GM13976 (cell line): Measurements from ENCODE around the gene GRAP.
"Not testable (repeated sequence)": the region's sequence is repeated elsewhere in the genome, so short reads cannot be mapped to it uniquely, and the experiment has no call there.

Experiments used
- DNase-seq: peaks from one replicate; pipeline ENCODE4 v3.0.0; 2012; ENCODE audit warnings: low spot score
- in situ Hi-C: fragments of 300-500 bp; cut with MboI; formaldehyde crosslinking; loops from one replicate; pipeline ENCODE4 v1.12.0; 2022; ENCODE audit warnings: low sequenced_read_pairs, mixed read lengths, inconsistent platforms; ENCODE audit not compliant: unreplicated experiment

The GRAP gene

DNA sequence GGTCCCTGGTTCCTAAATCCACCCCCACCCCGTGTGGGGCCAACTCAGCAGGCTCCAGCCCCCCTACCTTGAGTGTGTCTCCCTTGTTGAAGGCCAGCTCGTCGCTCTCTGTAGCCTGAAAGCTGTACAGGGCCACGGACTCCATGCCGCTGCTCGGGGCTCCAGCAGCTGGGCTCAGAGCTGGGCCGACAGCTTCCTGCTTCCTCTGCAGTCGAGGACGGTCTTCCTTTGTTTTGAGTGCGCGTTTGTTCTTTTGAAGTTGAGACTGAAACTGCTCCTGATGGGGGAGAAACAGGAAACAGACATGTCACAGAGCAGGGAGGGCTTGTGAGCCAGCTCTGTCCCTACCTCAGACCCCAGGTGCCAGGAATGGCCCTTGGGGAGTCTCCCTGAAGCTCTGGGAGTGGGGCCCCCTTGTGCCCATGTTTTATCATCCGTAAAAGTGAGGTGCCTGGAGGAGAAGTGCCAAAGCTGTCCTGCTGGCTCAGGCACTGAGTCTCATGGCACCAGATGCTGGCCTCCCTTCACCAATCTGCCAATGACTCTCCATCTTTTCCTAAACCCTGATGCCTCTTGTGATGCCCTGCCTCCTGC, at the start of gene GRAP:
TSS of gene GRAP (minus strand) at position 176 of the 594 bp plus-strand sequence. CDS start at position 145, 31 bp downstream.
- DNase-seq, in situ Hi-C loops: not testable (repeated sequence)

DNA sequence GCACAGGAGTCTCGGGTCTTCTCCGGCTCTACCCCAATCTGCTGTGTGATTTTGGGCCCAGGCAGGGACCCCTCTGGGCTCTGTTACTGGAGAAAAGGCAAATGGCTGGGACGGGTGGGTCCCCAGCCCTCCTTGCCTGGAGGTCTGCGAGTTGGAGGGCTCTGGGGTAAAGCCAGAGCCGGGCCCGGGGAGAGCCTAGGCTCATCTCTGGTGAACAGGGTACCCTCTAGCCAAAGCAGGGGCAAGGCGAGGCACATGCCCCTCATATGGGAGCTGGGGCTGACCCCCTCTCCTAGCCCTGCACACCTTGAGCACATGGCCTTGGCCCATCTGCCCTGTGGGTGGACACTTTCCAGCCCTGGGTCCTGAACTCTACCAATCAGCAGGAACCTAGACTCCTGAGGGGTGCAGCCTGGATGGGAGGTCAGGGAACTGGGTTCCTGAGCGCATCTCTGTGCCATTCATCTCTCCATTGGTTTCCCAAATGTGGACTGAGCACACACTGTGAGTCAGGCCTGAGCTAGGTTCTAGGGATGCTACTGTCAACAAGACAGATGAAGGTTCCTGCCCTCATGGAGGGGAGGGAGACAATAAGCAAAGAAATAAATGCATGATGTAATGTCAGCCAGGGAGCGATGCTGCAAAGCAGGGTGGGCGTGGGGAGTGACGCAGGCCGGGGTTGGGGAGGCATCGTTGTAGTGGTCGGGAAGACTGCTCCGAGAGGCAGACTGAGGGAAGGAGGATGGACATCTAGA, 47.1 kb upstream of the GRAP start:
- DNase-seq, in situ Hi-C loops: not testable (repeated sequence)

DNA sequence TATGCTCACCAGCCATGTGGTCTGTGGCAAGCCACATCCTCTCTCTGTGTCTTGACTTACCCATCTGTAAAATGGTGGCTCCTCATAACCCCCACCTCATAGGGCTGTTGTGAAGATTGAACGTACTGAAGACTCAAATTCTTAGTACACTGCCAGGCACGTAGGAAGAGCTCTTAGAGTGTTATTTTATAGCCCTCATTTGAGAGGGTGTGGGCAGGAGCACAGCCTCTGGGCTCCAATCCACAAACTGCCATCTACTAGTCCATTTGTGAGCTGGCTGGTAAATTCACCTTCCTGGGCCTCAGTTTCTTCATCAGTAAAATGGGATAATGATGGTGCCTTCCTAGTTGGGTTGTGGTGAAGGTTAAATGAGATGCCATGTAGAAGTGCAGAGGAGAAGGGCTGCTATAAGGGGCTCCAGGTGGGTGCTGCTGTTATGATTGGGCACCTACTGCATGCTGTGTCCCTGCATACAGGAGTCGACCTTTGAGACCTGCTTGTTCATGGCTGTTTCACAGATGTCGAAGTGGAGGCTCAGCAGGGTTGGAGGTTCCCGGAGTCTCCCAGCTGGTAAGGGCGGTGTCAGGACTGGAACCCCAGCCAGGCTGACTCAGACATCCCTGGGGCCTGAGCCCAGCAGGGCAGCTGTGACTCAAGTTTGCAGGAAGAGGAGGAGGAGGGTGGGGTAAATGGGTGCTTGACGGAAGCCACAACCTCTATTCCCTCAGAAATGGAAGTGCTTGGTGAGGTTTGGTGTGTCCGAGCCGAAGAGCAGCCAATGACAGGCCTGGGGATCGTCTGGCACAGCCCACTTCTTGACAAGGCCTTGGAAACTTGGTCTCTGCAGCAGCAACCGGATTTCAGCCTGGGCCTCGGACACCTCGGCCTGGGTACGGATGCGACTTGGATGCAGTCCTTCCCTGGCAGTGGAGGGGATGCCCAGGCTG, 46.3 kb upstream of the GRAP start:
- in situ Hi-C loops, DNase-seq: not testable (repeated sequence)

DNA sequence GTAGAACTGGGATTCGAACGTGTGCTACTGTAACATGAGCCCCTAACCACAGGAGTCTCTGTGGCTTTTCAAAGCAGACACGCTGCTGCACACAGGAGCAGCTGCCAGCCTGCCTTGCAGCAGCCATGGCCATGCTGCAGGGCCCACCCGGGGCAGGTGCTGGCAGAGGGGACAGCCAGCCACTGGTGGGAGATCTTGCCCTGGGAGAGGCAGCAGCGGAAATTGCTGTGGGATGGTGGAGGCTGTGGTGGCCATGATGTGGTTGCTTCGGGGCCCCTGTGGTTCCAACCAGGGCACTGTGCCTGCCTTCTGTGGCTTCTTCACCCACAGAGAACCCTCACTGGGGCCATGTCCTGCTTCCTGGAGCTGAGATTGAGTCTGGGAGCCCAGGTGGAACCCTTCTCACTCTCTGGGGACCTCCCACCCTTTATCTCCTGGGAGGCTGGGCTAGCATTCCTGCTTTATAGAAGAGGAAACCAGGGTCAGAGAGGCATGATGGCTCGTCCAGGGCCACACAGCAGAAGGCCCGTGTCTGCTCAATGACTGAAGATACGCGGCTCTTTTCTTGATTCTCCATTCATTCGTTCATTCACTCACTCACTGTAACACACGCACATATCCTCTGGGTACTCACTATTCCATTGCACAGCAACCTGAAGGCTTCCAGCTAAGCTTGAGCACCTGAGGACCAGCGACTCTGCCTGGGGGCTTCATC, 43.5 kb upstream of the GRAP start:
- in situ Hi-C loops, DNase-seq: not testable (repeated sequence)

DNA sequence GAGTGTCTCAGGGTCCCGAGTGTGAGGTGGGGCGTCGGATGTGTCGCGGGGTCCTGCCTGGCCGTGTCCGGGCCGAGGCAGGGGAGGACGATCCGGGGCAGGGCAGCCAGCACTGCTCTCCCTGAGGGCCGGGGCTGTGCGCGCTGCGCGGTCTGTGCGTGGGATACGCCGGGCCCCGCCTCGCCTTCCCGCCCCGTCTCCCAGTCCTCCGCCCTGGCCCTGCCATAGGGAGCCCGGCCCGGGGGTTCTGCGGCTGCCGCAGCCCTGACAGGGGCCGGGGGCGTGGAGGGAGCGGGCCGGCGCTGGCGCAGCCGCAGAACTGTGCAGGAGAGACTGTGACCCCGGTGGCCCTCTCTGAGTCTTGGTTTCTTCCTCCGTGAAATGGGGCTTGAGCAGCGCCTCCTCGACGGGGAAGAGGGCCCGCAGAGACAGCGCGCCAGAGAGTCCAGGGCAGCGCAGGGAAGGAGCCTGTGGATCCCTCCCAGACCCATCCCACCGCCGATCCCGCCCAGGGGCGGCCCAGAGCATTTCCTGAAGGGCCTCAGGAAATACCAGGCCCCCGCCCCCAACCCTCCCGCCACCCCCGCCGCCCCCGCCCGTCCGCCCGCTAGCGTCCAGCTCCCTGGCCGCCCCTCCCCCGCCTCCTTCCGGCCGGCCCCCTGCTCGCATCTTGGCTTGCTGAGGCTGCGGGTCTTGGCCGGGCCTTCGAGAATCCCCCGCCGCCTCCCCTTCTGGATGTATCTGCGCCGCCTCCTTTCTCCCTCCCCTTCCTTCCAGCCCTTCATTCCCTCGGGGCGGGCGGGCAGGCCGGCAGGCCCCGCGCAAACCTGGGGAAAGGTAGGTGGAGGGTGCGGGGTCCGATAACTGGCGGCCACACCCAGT, 42.3 kb upstream of the GRAP start:
- in situ Hi-C loops, DNase-seq: not testable (repeated sequence)

DNA sequence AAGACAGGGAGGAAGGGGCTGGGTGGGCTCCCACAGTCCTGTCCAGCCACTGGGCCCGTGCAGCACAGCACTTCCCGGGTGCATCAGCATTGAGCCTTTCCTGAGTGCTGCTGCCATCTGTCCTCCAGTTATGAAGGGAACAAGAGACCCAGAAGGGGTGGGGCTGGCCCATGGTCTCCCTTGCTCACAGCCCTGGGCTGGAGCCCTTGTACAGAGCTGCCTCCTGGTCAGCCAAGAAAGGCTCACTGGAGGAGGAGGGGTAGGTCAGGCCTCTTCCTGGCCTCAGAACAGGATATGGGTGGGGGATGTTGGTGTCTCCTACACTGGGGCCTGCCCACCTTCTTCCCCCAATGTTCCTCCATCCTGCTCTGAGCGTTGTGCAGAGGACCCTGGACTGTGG, 30.6 kb upstream of the GRAP start:
- DNase-seq, in situ Hi-C loops: not testable (repeated sequence)

DNA sequence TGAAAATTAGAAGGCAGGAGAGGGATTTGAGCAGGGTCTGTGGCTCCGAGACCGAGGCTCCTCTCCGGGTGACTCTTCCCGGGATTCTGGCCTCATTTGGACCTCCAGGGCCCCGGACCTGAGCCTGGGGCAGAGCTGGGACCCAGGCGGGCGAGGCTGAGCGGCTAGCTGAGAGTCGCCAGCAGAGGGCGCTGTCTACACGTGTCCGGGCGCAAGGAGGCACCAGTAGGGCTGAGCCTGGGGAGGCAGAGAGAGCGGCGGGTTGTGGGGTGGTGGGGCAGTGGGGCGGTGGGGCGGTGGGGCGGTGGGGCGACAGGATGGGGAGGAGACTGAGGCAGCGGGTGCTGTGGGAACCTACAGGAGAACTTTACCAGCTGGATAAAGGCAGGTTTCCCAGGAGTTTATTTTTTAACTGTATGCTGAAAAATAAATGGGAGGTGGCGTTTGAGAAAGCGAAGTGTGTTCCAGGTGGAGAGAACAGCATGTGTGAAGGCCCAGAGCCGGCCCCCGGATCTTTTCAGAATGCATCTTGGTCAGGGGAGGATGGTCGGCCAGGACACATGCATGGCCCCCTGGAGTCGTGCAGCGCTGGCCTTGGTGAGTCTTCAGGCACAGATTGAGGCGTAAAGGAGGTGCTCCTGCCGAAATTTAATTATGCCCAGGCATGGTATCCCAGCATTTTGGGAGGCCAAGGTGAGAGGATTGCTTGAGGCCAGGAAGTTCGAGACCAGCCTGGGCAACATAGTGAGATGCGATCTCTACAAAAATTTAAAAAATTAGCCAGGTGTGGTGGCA, 29.8 kb upstream of the GRAP start:
- DNase-seq, in situ Hi-C loops: not testable (repeated sequence)

DNA sequence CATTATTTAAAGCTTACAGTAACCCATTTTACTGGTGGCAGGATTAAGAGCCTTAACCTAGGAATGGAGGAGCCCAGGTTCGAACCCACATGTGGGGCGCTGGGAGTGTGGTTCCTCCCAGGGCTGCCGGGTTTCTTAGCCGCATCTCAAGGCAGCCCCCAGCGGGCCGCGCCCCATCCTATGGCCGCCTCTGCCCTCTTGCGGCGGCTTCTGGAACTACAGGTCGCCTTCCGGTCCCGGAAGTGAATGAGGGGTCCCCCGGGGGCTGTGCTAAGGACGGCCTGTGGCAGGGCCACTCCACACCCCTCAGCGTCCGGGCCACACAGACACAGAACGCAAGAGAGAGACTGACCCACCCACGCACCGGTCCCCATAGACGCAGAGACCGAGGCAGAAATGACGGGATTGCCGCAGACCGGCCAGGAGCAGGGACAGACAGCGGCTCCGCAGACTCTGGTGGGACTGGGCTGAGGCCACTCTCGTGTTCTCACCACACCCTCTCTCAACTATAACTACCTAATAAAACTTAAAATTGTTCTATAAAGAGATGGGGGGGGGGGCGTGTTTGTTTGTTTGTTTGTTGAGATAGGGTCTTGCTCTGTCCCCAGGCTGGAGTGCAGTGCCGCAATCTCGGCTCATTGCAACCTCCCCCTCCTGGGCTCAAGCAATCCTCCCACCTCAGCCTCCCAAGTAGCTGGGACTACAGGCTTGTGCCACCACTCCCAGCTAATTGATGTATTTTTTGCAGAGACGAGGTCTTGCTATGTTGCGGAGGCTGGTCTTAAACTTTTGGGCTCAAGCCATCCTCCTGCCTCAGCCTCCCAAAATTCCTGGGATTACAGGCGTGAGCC, 23.8 kb upstream of the GRAP start:
- DNase-seq, in situ Hi-C loops: not testable (repeated sequence)

DNA sequence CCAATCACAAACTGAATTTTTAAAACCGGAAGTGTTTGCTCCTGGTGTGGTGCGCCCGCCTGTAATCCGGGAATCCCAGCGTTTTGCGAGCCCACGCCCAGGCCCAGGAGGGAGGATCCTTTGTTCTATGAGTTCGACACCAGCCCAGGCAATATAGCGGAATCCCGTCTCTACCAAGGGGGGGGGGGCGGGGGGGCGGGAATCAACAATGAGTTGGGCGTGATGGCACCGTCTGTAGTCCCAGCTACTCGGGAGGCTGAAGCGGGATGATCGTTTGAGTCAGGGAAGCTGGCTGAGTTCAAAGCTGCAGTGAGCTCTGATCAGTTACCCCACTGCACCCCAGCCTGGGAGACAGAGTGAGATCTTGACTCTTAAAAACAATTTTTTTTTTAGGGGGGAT, 17.6 kb upstream of the GRAP start:
- DNase-seq, in situ Hi-C loops: not testable (repeated sequence)

DNA sequence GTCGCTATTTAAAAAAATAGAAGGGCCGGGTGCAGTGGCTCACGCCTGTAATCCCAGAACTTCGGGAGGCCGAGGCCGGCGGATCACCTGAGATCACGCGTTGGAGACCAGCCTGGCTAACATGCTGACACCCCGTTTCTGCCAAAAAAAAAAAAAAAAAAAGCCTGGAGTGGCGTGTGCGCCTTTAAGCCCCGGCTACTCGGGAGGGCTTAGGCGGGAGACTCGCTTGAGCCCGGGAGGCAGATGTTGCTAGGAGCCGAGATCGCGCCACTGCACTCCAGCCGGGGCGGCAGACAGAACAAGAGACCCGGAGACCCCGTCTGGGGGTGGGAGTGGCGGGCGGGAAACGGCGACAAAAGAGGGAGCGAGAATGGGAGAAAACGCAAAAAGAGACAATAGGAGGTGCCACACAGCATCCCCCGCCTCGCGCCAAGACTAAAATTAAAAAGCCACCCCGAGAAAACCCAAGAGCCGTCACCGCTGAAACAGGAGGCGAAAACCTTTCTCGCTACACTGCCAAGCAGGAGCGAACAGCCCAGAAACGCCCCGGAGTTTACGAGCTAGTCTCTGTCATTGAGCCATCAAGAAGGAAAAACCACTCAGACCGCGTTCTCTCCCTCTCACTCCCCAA, 16.7 kb upstream of the GRAP start:
- in situ Hi-C loops, DNase-seq: not testable (repeated sequence)

DNA sequence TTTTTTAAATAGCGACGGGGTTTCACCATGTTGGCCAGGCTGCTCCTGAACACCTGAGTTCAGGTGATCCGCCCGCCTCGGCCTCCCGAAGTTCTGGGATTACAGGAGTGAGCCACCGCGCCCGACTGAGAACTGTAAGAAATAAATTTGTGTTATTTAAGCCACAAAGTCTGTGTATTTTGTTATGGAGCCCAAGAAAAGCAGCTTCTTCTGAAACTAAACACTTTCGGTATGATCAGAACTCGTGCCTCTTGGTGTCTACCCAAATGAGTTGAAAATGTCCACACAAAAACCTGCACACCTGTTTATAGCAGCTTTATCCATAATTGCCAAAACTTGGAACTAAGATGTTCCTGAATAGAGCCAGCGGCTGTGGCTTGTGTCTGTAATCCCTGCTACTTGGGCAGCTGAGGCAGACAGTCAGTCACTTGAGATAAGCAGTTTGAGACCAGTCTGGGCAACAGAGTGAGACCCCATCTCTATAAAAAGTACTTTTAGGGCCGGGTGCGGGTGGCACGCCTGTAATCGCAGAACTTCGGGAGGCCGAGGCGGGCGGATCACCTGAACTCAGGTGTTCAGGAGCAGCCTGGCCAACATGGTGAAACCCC, 16.1 kb upstream of the GRAP start:
- in situ Hi-C loops, DNase-seq: not testable (repeated sequence)

DNA sequence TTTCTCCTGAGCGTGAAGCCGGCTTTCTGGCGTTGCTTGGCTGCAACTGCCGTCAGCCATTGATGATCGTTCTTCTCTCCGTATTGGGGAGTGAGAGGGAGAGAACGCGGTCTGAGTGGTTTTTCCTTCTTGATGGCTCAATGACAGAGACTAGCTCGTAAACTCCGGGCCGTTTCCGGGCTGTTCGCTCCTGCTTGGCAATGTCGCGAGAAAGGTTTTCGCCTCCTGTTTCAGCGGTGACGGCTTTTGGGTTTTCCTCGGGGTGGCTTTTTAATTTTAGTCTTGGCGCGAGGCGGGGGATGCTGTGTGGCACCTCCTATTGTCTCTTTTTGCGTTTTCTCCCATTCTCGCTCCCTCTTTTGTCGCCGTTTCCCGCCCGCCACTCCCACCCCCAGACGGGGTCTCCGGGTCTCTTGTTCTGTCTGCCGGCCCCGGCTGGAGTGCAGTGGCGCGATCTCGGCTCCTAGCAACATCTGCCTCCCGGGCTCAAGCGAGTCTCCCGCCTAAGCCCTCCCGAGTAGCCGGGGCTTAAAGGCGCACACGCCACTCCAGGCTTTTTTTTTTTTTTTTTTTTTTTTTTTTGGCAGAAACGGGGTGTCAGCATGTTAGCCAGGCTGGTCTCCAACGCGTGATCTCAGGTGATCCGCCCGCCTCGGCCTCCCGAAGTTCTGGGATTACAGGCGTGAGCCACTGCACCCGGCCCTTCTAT, 15.4 kb upstream of the GRAP start:
- in situ Hi-C loops, result not testable (repeated sequence)

DNA sequence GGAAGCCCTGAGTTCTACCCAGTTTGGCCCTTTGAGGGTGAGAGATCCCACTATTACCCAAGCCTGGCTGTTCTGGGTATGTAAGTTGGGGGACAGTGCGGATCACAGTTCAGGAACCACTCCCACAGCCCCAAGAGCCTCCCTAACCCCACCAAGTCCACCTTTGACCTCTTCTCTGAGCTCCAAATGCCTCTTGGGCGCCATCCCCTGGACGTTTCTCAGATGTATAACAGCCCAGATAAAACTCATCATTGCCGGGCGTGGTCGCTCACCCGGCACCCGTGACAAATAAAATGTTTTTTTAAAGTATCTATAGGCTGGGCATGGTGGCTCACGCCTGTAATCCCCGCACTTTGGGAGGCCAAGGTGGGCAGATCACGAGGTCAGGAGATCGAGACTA, 8.7 kb upstream of the GRAP start:
- DNase-seq, in situ Hi-C loops: not testable (repeated sequence)

More for the DNA sequence above, 15.4 kb upstream of the GRAP start:
- DNase-seq, result not testable (repeated sequence)

DNA sequence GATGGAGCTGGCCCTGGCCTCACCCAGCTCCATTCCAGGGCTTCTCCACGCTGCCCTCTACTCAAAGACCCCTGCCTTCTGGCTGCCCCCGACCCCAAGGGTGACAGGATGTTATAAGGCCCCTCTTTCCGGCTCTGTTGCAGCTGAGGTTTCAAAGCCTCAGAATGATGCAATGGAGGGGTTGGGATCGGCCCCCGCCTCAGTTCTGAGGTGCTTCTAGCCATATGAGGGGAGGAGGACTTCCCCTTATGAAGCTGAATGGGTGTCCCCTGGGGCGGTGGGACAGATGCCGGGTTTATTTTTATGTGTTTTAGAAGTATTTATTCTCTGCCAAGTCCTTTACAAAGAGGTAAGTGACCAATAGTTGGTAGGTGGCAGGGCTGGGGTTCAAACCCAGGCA, 2.1 kb upstream of the GRAP start:
- not testable (repeated sequence) for DNase-seq

More for the DNA sequence above, 2.1 kb upstream of the GRAP start:
- in situ Hi-C loops, result not testable (repeated sequence)
